ENCODE measurements around the gene ELP1.
A peak's percentile ranks its signal among the peaks of the same experiment; 100 is the strongest.

The ELP1 gene

GRCh38 chr9:108956631-108957026 lies 22.7 kb upstream of the ELP1 start:
- Histone ChIP-seq H3K27ac (ENCODE audit: low read depth, low read length, severe bottlenecking) (no peak overlapping the region), H3K4me3 (ENCODE audit: extremely low read depth, insufficient read depth, low read length, poor library complexity, severe bottlenecking) (no peak overlapping the region), H3K36me3 (ENCODE audit: control insufficient read depth, insufficient read depth, low read length) (peaks cover 11% of the 10 kb centered on the region), H3K4me1 (ENCODE audit: control insufficient read depth, insufficient read depth, low read length, poor library complexity, severe bottlenecking) (no peaks in the 10 kb centered on the region), H3K9me3 (ENCODE audit: control insufficient read depth, low read length) (no peaks in the 10 kb centered on the region)

- Histone ChIP-seq H3K4me3 (ENCODE audit: extremely low read depth, insufficient read depth, low read length, poor library complexity, severe bottlenecking) (no peak overlapping the region), H3K4me1 (ENCODE audit: control insufficient read depth, insufficient read depth, low read length, poor library complexity, severe bottlenecking) (no peaks in the 10 kb centered on the region), H3K27ac (ENCODE audit: low read depth, low read length, severe bottlenecking) (no peak overlapping the region), H3K36me3 (ENCODE audit: control insufficient read depth, insufficient read depth, low read length) (peaks cover 6% of the 10 kb centered on the region), H3K9me3 (ENCODE audit: control insufficient read depth, low read length) (no peaks in the 10 kb centered on the region)
- no CpG with 5 or more reads among the region's 4 CpGs for WGBS, 2 experiments (ENCODE audit: insufficient coverage in 2 of 2)
Measured at GRCh38 chr9:108956022-108956630, 22.2 kb upstream of the ELP1 start.

GRCh38 chr9:108953983-108954574 lies 20.2 kb upstream of the ELP1 start:
- Histone ChIP-seq H3K9me3 (ENCODE audit: control insufficient read depth, low read length) (no peaks in the 10 kb centered on the region), H3K27ac (ENCODE audit: low read depth, low read length, severe bottlenecking) (no peak overlapping the region), H3K36me3 (ENCODE audit: control insufficient read depth, insufficient read depth, low read length) (peaks cover 3% of the 10 kb centered on the region), H3K4me3 (ENCODE audit: extremely low read depth, insufficient read depth, low read length, poor library complexity, severe bottlenecking) (no peak overlapping the region), H3K4me1 (ENCODE audit: control insufficient read depth, insufficient read depth, low read length, poor library complexity, severe bottlenecking) (no peaks in the 10 kb centered on the region)
- WGBS, 2 experiments (ENCODE audit: insufficient coverage in 2 of 2): no CpG with 5 or more reads among the region's 3 CpGs

- no peak overlapping the region for H3K4me3 ChIP-seq (ENCODE audit: extremely low read depth, insufficient read depth, low read length, poor library complexity, severe bottlenecking)
- H3K9me3 ChIP-seq (ENCODE audit: control insufficient read depth, low read length): no peaks in the 10 kb centered on the region
- H3K27ac ChIP-seq (ENCODE audit: low read depth, low read length, severe bottlenecking): no peak overlapping the region
- no CpG with 5 or more reads among the region's 2 CpGs for WGBS, 2 experiments (ENCODE audit: insufficient coverage in 2 of 2)
- no peaks in the 10 kb centered on the region for H3K4me1 ChIP-seq (ENCODE audit: control insufficient read depth, insufficient read depth, low read length, poor library complexity, severe bottlenecking)
- H3K36me3 ChIP-seq (ENCODE audit: control insufficient read depth, insufficient read depth, low read length): peaks cover 8% of the 10 kb centered on the region
Measured at GRCh38 chr9:108951578-108951977, 17.7 kb upstream of the ELP1 start.

GRCh38 chr9:108950168-108950567 lies 16.2 kb upstream of the ELP1 start:
- H3K27ac ChIP-seq (ENCODE audit: low read depth, low read length, severe bottlenecking): no peak overlapping the region
- H3K4me3 ChIP-seq (ENCODE audit: extremely low read depth, insufficient read depth, low read length, poor library complexity, severe bottlenecking): no peak overlapping the region
- H3K9me3 ChIP-seq (ENCODE audit: control insufficient read depth, low read length): no peaks in the 10 kb centered on the region
- no CpG with 5 or more reads among the region's 1 CpG for WGBS, 2 experiments (ENCODE audit: insufficient coverage in 2 of 2)
- no peaks in the 10 kb centered on the region for H3K4me1 ChIP-seq (ENCODE audit: control insufficient read depth, insufficient read depth, low read length, poor library complexity, severe bottlenecking)
- peaks cover 8% of the 10 kb centered on the region for H3K36me3 ChIP-seq (ENCODE audit: control insufficient read depth, insufficient read depth, low read length)

GRCh38 chr9:108939975-108940374 lies 6.1 kb upstream of the ELP1 start:
- Histone ChIP-seq H3K36me3 (ENCODE audit: control insufficient read depth, insufficient read depth, low read length) (peaks cover 60% of the 10 kb centered on the region), H3K4me3 (ENCODE audit: extremely low read depth, insufficient read depth, low read length, poor library complexity, severe bottlenecking) (no peak overlapping the region), H3K4me1 (ENCODE audit: control insufficient read depth, insufficient read depth, low read length, poor library complexity, severe bottlenecking) (no peaks in the 10 kb centered on the region), H3K9me3 (ENCODE audit: control insufficient read depth, low read length) (no peaks in the 10 kb centered on the region), H3K27ac (ENCODE audit: low read depth, low read length, severe bottlenecking) (no peak overlapping the region)
- no CpG with 5 or more reads among the region's 4 CpGs for WGBS, 2 experiments (ENCODE audit: insufficient coverage in 2 of 2)

- Histone ChIP-seq H3K36me3 (ENCODE audit: control insufficient read depth, insufficient read depth, low read length) (peaks cover 52% of the 10 kb centered on the region), H3K4me3 (ENCODE audit: extremely low read depth, insufficient read depth, low read length, poor library complexity, severe bottlenecking) (no peak overlapping the region), H3K4me1 (ENCODE audit: control insufficient read depth, insufficient read depth, low read length, poor library complexity, severe bottlenecking) (no peaks in the 10 kb centered on the region), H3K9me3 (ENCODE audit: control insufficient read depth, low read length) (no peaks in the 10 kb centered on the region), H3K27ac (ENCODE audit: low read depth, low read length, severe bottlenecking) (no peak overlapping the region)
- WGBS, 2 experiments (ENCODE audit: insufficient coverage in 2 of 2): 71 to 88% methylated on average over 1 of the region's 5 CpGs
Measured at GRCh38 chr9:108937561-108938305, 3.8 kb upstream of the ELP1 start.

- no peaks in the 10 kb centered on the region for H3K4me1 ChIP-seq (ENCODE audit: control insufficient read depth, insufficient read depth, low read length, poor library complexity, severe bottlenecking)
- H3K9me3 ChIP-seq (ENCODE audit: control insufficient read depth, low read length): no peaks in the 10 kb centered on the region
- peak within 1 kb of the TSS; percentile 85 for H3K27ac ChIP-seq (ENCODE audit: low read depth, low read length, severe bottlenecking)
- WGBS, 2 experiments (ENCODE audit: insufficient coverage in 2 of 2): 0 to 1% methylated on average over 38 to 42 of the region's 47 CpGs
- peak within 1 kb of the TSS; percentile 88 for H3K4me3 ChIP-seq (ENCODE audit: extremely low read depth, insufficient read depth, low read length, poor library complexity, severe bottlenecking)
- H3K36me3 ChIP-seq (ENCODE audit: control insufficient read depth, insufficient read depth, low read length): peaks cover 38% of the 10 kb centered on the region
Measured at GRCh38 chr9:108934323-108934893, 484 bp upstream of the ELP1 start, which contains the start of gene ABITRAM. Gene ABITRAM (plus strand): TSS chr9:108934400. CDS start chr9:108934487, 87 bp downstream.

- H3K36me3 ChIP-seq (ENCODE audit: control insufficient read depth, insufficient read depth, low read length): peaks cover 32% of the 10 kb centered on the region
- H3K9me3 ChIP-seq (ENCODE audit: control insufficient read depth, low read length): no peaks in the 10 kb centered on the region
- WGBS, 2 experiments (ENCODE audit: insufficient coverage in 2 of 2): 1 to 8% methylated on average over 15 to 22 of the region's 25 CpGs
- peak overlapping the region; percentile 88 for H3K4me3 ChIP-seq (ENCODE audit: extremely low read depth, insufficient read depth, low read length, poor library complexity, severe bottlenecking)
- H3K4me1 ChIP-seq (ENCODE audit: control insufficient read depth, insufficient read depth, low read length, poor library complexity, severe bottlenecking): no peaks in the 10 kb centered on the region
- H3K27ac ChIP-seq (ENCODE audit: low read depth, low read length, severe bottlenecking): peak overlapping the region; percentile 85
Measured at GRCh38 chr9:108933231-108933717, 650 bp downstream of the ELP1 start.

- no peaks in the 10 kb centered on the region for H3K4me1 ChIP-seq (ENCODE audit: control insufficient read depth, insufficient read depth, low read length, poor library complexity, severe bottlenecking)
- 89 to 100% methylated on average over 1 to 2 of the region's 2 CpGs for WGBS, 2 experiments (ENCODE audit: insufficient coverage in 2 of 2)
- H3K27ac ChIP-seq (ENCODE audit: low read depth, low read length, severe bottlenecking): no peak overlapping the region
- H3K36me3 ChIP-seq (ENCODE audit: control insufficient read depth, insufficient read depth, low read length): peaks cover 58% of the 10 kb centered on the region
- H3K4me3 ChIP-seq (ENCODE audit: extremely low read depth, insufficient read depth, low read length, poor library complexity, severe bottlenecking): no peak overlapping the region
- H3K9me3 ChIP-seq (ENCODE audit: control insufficient read depth, low read length): no peaks in the 10 kb centered on the region
Measured at GRCh38 chr9:108928386-108928785, 5.5 kb downstream of the ELP1 start.
